Activated CD4-positive, alpha-beta T cell treated with anti-CD3 and anti-CD28 coated beads for 36 hours (primary cell): ENCODE data around the gene GMPPB. TPM values are rescaled to one million over a fixed set of nuclear protein-coding genes. Genes with fewer than 3 reads are reported as not detected.

Source experiments
- ATAC-seq: fragments of 200-7000 bp; cut with Tn5 transposase; one replicate; pipeline ENCODE4 v1.10.0; 2021; ENCODE audit warnings: mild to moderate bottlenecking, moderate library complexity
- CTCF ChIA-PET: fragments of 350-600 bp; sonication (Branson Sonifier 250); formaldehyde crosslinking; loops from one replicate; lab custom pipeline; 2021; ENCODE audit warnings: antibody characterized with exemption; lab: Charles Lee
- POLR2A ChIA-PET: fragments of 350-600 bp; sonication (Branson Sonifier 250); formaldehyde crosslinking; loops from one replicate; lab custom pipeline; 2021; ENCODE audit warnings: antibody characterized with exemption, inconsistent platforms; lab: Charles Lee
- DNase-seq: peaks from one replicate; pipeline ENCODE4 v3.0.0-alpha.2; 2020
- H3K27ac Mint-ChIP-seq: one replicate; pipeline ENCODE4 v1.8.0; 2021; ENCODE audit warnings: mixed read lengths
- H3K27me3 Mint-ChIP-seq: one replicate; pipeline ENCODE4 v1.8.0; 2021; ENCODE audit warnings: mixed read lengths
- H3K36me3 Mint-ChIP-seq: one replicate; pipeline ENCODE4 v1.8.0; 2021; ENCODE audit warnings: low read depth, mixed read lengths
- H3K4me1 Mint-ChIP-seq: one replicate; pipeline ENCODE4 v1.8.0; 2021; ENCODE audit warnings: mixed read lengths
- H3K4me3 Mint-ChIP-seq: one replicate; pipeline ENCODE4 v1.8.0; 2021; ENCODE audit warnings: mild to moderate bottlenecking, moderate library complexity, mixed read lengths
- H3K9me3 Mint-ChIP-seq: one replicate; pipeline ENCODE4 v1.8.0; 2021; ENCODE audit warnings: low read depth, mixed read lengths
- intact Hi-C, 2 experiments: fragments of 100-400 bp; cut with DNase I in 1 of 2; cut with micrococcal nuclease in 1 of 2; formaldehyde crosslinking; loops; one replicate each; pipeline versions ENCODE4 v1.14.2 to v1.15.1; 2022 to 2024; cut with DNase I, micrococcal nuclease
- total RNA-seq, 2 experiments: library from RNA; stranded (reverse); gene quantifications; one replicate each; pipeline ENCODE4 v1.2.3, GENCODE V29; 2021

GMPPB gene
- 10 to 100 TPM; 21.0 to 32.1 TPM for total RNA-seq

DNA sequence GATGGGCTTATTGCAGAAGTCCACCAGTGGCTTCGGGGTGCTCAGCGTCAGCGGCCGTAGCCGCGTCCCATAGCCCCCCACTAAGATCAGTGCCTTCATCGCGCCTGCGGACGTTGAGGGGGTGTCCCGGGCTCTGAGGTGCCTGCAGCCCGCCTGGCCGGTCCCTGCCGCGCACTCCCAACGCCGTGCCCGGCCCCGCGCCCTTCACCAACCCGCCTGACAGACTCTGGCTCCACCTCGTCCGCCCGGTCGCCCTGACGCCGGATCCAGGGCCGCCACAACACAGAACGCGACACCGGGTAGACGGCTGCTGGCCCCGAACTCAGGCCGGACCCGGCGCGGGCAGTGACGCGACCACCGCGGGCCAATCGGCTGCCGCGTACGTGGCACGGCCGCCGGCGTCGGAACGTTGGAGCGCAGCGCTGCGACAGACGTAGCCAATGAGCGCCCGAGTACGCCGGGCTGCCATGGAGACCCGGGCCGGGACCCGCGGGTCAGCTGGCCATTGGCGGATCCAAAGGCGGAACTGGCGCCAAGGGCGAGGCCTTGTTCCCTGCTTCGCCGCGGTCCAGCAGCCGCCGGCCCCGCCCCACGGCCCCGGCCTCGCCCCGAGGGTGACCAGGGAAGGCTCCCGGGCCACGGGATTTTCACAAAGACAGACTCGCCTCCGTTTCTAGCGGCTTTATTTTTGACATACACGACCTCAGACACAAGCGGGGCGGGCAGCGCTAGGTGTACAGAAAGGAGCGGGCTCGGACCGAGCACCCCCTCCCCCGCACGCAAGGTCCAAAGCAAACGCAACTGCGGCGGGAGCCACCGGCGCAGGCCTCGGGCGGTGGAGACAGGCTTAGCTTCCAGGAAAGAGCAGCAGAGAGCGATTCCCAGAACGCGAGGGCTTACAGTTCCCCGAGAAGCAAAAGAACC is at the start of gene GMPPB:
TSS of gene GMPPB (minus strand) at position 324 of the 924 bp plus-strand sequence. CDS start at position 99, 225 bp downstream.
- H3K27ac Mint-ChIP-seq: peak within 1 kb of the TSS; percentile 96
- CTCF ChIA-PET: interaction anchor here (0.7 to 1.5 kb wide), 3 partner anchors 78 to 859 kb away, joined by 4 to 5 read pairs (median 4); no protein-coding TSS in a partner anchor
- peaks cover 22% of the 10 kb centered on the region for H3K4me1 Mint-ChIP-seq
- DNase-seq (peak; percentile 97), ATAC-seq (peak; percentile 87)
- H3K27me3 Mint-ChIP-seq: no peaks in the 10 kb centered on the region
- intact Hi-C loops: loop anchor here (1.0 to 10.0 kb wide), 13 partner anchors 35 to 1007 kb away; partner anchors contain the start of genes MST1R (in 2 of the 2), DAG1 (in 1 of the 2), GNAI2 (in 1 of the 2) and HYAL3 (in 1 of the 2)
- H3K9me3 Mint-ChIP-seq: no peaks in the 10 kb centered on the region
- peaks cover 17% of the 10 kb centered on the region for H3K36me3 Mint-ChIP-seq
- POLR2A ChIA-PET: interaction anchor here (0.6 to 1.7 kb wide), 4 partner anchors 23 to 482 kb away, joined by 4 to 5 read pairs (median 4); partner anchors contain the start of gene UBA7
- peak within 1 kb of the TSS; percentile 92 for H3K4me3 Mint-ChIP-seq

DNA sequence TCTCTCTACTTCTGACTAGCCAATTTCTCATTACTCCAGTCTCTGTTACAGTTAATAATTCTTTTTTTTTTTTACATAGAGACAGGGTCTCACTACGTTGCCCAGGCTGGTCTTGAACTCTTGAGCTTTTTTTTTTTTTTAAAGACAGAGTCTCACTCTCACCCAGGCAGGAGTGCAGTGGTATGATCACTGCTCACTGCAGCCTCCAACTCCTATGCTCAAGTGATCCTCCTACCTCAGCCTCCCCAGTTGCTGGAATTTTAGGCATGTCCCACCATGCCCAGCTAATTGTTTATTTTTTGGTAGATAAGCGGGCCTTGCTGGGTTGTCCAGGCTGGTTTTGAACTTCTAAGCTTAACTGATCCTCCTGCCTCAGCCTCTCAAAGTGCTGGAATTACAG is 49.0 kb upstream of the GMPPB start:
- no peaks in the 10 kb centered on the region for H3K9me3 Mint-ChIP-seq
- no peak overlapping the region for H3K4me3 Mint-ChIP-seq
- no peak overlapping the region for H3K27ac Mint-ChIP-seq
- peaks cover 38% of the 10 kb centered on the region for H3K4me1 Mint-ChIP-seq
- ATAC-seq (no peak), DNase-seq (no peak)
- intact Hi-C loops: no loop called here
- CTCF ChIA-PET: interaction anchor here (0.7 kb wide), 1 partner anchor 438 kb away, joined by 3 read pairs; no protein-coding TSS in a partner anchor
- H3K27me3 Mint-ChIP-seq: no peaks in the 10 kb centered on the region
- H3K36me3 Mint-ChIP-seq: peaks cover 19% of the 10 kb centered on the region
- POLR2A ChIA-PET: no interaction called here

DNA sequence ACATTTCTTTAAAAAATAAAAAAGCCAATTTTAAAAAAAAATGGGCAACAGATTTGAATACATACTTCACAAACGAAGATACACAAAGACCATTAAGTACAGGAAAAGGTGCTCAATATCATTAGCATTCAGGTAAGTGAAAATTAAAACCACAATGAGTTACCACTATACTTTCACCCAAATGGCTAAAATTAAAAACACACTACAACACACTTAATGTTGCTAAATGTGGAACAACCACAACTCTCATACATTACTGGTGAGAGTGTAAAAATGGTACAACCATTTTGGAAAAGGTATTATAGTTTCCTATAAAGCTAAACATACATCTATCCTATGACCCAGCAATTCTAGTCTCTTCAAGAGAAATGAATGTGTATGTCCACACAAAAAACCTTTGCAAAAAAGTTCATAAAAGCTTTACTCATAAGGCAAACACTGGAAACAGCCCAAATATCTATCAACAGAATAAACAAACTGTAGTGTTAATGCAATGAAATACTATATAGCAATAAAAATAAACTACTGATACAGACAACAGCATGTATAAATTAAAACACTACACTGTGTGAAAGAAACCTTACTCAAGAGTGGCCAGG is 47.7 kb upstream of the GMPPB start:
- POLR2A ChIA-PET: no interaction called here
- H3K27me3 Mint-ChIP-seq: no peaks in the 10 kb centered on the region
- no peaks in the 10 kb centered on the region for H3K9me3 Mint-ChIP-seq
- intact Hi-C loops: no loop called here
- H3K36me3 Mint-ChIP-seq: peaks cover 12% of the 10 kb centered on the region
- H3K4me1 Mint-ChIP-seq: peaks cover 36% of the 10 kb centered on the region
- CTCF ChIA-PET: interaction anchor here (1.0 kb wide), 1 partner anchor 32 kb away, joined by 4 read pairs; the partner anchor contains the start of gene INKA1
- no peak overlapping the region for H3K27ac Mint-ChIP-seq
- DNase-seq (no peak), ATAC-seq (no peak)
- no peak overlapping the region for H3K4me3 Mint-ChIP-seq

DNA sequence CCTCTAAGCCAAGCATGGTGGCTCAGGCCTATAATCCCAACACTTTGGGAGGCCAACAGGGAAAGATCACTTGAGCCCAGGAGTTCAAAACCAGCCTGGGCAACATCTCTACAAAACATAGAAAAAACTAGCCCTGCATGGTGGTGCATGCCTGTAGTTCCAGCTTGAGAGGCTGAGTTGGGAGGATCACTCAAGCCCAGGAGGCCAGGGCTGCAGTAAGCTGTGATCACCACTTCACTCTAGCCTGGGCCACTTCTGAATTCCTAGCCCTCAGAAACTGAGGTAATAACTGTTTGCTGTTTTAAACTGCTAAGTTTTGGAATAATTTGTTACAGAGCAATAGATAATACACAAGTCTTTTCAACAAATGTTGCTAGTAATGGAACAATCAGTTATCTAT is 46.2 kb upstream of the GMPPB start:
- Mint-ChIP-seq H3K4me3 (no peak overlapping the region), H3K27ac (no peak overlapping the region)
- no peak for DNase-seq

GRCh38 chr3:49769286-49769915 is 45.6 kb upstream of the GMPPB start:
- CTCF ChIA-PET: interaction anchor here (0.6 to 1.1 kb wide), 5 partner anchors 12 to 491 kb away, joined by 3 to 4 read pairs (median 3); no protein-coding TSS in a partner anchor
- peak; percentile 61 for ATAC-seq

More for the DNA sequence above, 46.2 kb upstream of the GMPPB start:
- Mint-ChIP-seq H3K9me3 (no peaks in the 10 kb centered on the region), H3K4me1 (peaks cover 33% of the 10 kb centered on the region), H3K27me3 (no peaks in the 10 kb centered on the region), H3K36me3 (peaks cover 14% of the 10 kb centered on the region)
- no peak for ATAC-seq
- POLR2A ChIA-PET: no interaction called here
- CTCF ChIA-PET: interaction anchor here (0.6 to 1.1 kb wide), 5 partner anchors 13 to 574 kb away, joined by 3 to 4 read pairs (median 3); no protein-coding TSS in a partner anchor
- intact Hi-C loops: no loop called here

DNA sequence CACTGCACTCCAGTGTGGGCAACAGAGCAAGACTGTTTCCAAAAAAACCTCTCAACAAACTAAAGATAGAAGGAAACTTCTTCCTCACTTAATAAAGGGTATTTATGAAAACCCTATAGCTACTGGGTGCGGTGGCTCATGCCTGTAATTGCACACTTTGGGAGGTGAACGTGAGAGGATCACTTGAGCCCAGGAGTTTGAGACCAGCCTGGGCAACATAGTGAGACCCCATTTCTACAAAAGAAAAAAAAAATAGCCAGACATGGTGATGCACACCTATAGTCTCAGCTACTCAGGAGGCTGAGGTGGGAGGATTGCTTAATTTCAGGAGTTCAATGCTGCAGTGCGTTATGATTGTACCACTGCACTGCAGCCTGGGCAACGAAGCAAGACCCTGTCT is 40.2 kb upstream of the GMPPB start:
- no peak for DNase-seq
- H3K4me3 Mint-ChIP-seq: no peak overlapping the region
- H3K4me1 Mint-ChIP-seq: peaks cover 12% of the 10 kb centered on the region
- ChIA-PET POLR2A (interaction anchor here (0.6 kb wide), 1 partner anchor 157 kb away, joined by 3 read pairs; no protein-coding TSS in a partner anchor), CTCF (no interaction called here)
- no peaks in the 10 kb centered on the region for H3K27me3 Mint-ChIP-seq
- peaks cover 6% of the 10 kb centered on the region for H3K36me3 Mint-ChIP-seq
- intact Hi-C loops: no loop called here
- H3K9me3 Mint-ChIP-seq: no peaks in the 10 kb centered on the region
- no peak overlapping the region for H3K27ac Mint-ChIP-seq
- ATAC-seq: no peak

More at GRCh38 chr3:49769286-49769915, 45.6 kb upstream of the GMPPB start:
- intact Hi-C loops: no loop called here
- H3K36me3 Mint-ChIP-seq: peaks cover 15% of the 10 kb centered on the region
- peak overlapping the region; percentile 9 for H3K27ac Mint-ChIP-seq
- DNase-seq: no peak
- POLR2A ChIA-PET: interaction anchor here (0.6 kb wide), 1 partner anchor 23 kb away, joined by 6 read pairs; no protein-coding TSS in a partner anchor
- no peaks in the 10 kb centered on the region for H3K27me3 Mint-ChIP-seq
- H3K4me1 Mint-ChIP-seq: peaks cover 32% of the 10 kb centered on the region
- no peak overlapping the region for H3K4me3 Mint-ChIP-seq
- no peaks in the 10 kb centered on the region for H3K9me3 Mint-ChIP-seq

DNA sequence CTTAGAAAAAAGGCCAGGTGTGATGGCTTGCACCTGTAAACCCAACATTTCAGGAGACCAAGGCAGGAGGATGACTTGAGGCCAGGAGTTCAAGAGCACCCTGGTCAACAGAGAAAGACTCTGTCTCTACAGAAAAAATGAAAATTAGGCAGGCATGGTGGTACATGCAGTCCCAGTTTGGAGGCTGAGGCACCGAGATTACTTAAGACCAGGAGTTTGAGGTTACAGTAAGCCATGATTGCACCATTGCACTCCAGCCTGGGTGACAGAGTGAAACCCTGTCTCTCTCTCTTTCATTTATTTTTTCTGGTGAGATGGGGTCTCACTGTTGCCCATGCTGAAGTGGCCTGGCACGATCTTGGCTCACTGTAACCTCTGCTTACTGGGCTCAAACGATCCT is 37.9 kb upstream of the GMPPB start:
- CTCF ChIA-PET: interaction anchor here (0.7 to 0.9 kb wide), 2 partner anchors 15 to 17 kb away, joined by 3 read pairs; no protein-coding TSS in a partner anchor
- DNase-seq (no peak), ATAC-seq (no peak)
- H3K27me3 Mint-ChIP-seq: no peaks in the 10 kb centered on the region
- intact Hi-C loops: no loop called here
- peaks cover 6% of the 10 kb centered on the region for H3K36me3 Mint-ChIP-seq
- H3K4me3 Mint-ChIP-seq: no peak overlapping the region
- no peak overlapping the region for H3K27ac Mint-ChIP-seq
- POLR2A ChIA-PET: interaction anchor here (0.6 kb wide), 1 partner anchor 22 kb away, joined by 6 read pairs; no protein-coding TSS in a partner anchor
- H3K4me1 Mint-ChIP-seq: peaks cover 14% of the 10 kb centered on the region
- no peaks in the 10 kb centered on the region for H3K9me3 Mint-ChIP-seq

DNA sequence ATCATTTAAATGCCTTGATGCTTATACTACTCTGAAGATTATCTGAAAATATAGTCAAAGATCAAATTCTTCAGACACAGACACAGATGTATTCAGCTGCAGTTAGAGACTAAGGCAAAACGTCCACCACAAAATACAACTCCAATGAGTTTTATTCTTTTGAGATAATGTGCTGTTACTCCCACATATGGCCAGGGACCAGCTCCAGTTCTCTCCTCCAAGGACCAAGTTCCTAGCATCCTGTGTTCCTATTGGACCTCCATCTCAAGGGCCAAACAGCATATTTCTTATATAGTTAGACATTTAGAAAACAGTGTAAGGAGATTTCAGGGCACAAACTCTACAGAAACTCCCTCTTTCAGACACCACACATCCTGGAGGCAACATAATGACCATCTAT is 35.5 kb upstream of the GMPPB start:
- no peak for ATAC-seq
- POLR2A ChIA-PET: no interaction called here
- Mint-ChIP-seq H3K4me3 (no peak overlapping the region), H3K9me3 (no peaks in the 10 kb centered on the region), H3K27ac (no peak overlapping the region), H3K36me3 (peaks cover 2% of the 10 kb centered on the region), H3K27me3 (no peaks in the 10 kb centered on the region), H3K4me1 (peaks cover 22% of the 10 kb centered on the region)
- DNase-seq: no peak
- CTCF ChIA-PET: interaction anchor here (1.0 kb wide), 1 partner anchor 44 kb away, joined by 3 read pairs; the partner anchor contains the start of gene INKA1
- intact Hi-C loops: no loop called here

DNA sequence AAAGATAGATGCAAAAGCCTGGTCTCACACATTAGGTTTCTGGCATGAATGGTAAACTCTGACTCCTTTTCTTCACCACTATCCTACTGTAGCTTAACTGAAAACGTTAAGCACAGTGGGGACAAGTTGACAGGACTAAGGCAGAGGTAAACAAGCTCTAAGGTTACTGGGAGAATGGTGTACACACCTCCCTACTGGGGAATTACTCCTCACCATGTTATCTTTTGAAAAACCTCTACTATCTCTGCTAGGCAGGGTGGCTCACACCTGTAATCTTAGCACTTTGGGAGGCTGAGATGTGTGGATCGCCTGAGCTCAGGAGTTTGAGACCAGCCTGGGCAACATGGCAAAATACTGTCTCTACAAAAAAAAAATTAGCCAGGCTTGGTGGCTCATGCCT is 33.4 kb upstream of the GMPPB start:
- DNase-seq: no peak
- ChIA-PET CTCF (interaction anchor here (0.7 to 1.5 kb wide), 4 partner anchors 12 to 395 kb away, joined by 3 to 5 read pairs (median 4); partner anchors contain the start of gene INKA1), POLR2A (no interaction called here)
- Mint-ChIP-seq H3K36me3 (peaks cover 5% of the 10 kb centered on the region), H3K27me3 (no peaks in the 10 kb centered on the region), H3K27ac (no peak overlapping the region), H3K9me3 (no peaks in the 10 kb centered on the region), H3K4me3 (no peak overlapping the region), H3K4me1 (peaks cover 28% of the 10 kb centered on the region)
- intact Hi-C loops: no loop called here
- ATAC-seq: no peak

GRCh38 chr3:49756036-49756435 is 32.3 kb upstream of the GMPPB start:
- Mint-ChIP-seq H3K27me3 (no peaks in the 10 kb centered on the region), H3K27ac (no peak overlapping the region), H3K4me1 (peaks cover 28% of the 10 kb centered on the region), H3K9me3 (no peaks in the 10 kb centered on the region), H3K4me3 (no peak overlapping the region), H3K36me3 (peaks cover 5% of the 10 kb centered on the region)
- ATAC-seq (no peak), DNase-seq (no peak)
- CTCF ChIA-PET: no interaction called here
- POLR2A ChIA-PET: no interaction called here
- intact Hi-C loops: no loop called here
